HG03159 (cell line): ENCODE measurements around the gene UGDH.
"Not testable (repeated sequence)": the region's sequence is repeated elsewhere in the genome, so short reads cannot be mapped to it uniquely, and the experiment has no call there.

ENCODE experiments used
- ATAC-seq: cut with Tn5 transposase; IDR thresholded peaks from one replicate; pipeline ENCODE4 v1.9.1; 2021; ENCODE audit warnings: mild to moderate bottlenecking, moderate library complexity; ENCODE audit not compliant: unreplicated experiment

UGDH gene

GRCh38 chr4:39497909-39498726, 29.1 kb downstream of the UGDH start:
- ATAC-seq = no peak

GRCh38 chr4:39495446-39496213, 31.6 kb downstream of the UGDH start:
- ATAC-seq = no peak

GRCh38 chr4:39494354-39494753, 32.9 kb downstream of the UGDH start:
- ATAC-seq = no peak

GRCh38 chr4:39490322-39490721, 36.9 kb downstream of the UGDH start:
- ATAC-seq = no peak

- no peak for ATAC-seq
Observed at GRCh38 chr4:39486221-39486804, 40.9 kb downstream of the UGDH start.

- no peak for ATAC-seq
Observed at GRCh38 chr4:39484582-39485272, 42.5 kb downstream of the UGDH start.

GRCh38 chr4:39480902-39481695, 46.1 kb downstream of the UGDH start:
- no peak for ATAC-seq

GRCh38 chr4:39480251-39480650, 47.0 kb downstream of the UGDH start:
- ATAC-seq = no peak

GRCh38 chr4:39476187-39476895, 50.9 kb downstream of the UGDH start:
- ATAC-seq = no peak

GRCh38 chr4:39472396-39472795, 54.8 kb downstream of the UGDH start:
- no peak for ATAC-seq

- no peak for ATAC-seq
Observed at GRCh38 chr4:39470402-39470801, 56.8 kb downstream of the UGDH start.

GRCh38 chr4:39469429-39470077, 57.7 kb downstream of the UGDH start:
- ATAC-seq = peak; percentile 64

- ATAC-seq = no peak
Observed at GRCh38 chr4:39467464-39467863, 59.8 kb downstream of the UGDH start.

GRCh38 chr4:39466747-39467146, 60.5 kb downstream of the UGDH start:
- no peak for ATAC-seq

- ATAC-seq = no peak
Observed at GRCh38 chr4:39464886-39465501, 62.2 kb downstream of the UGDH start.

GRCh38 chr4:39458505-39459300, 68.5 kb downstream of the UGDH start, which contains the start of the genes LIAS and RPL9:
LIAS (plus strand) TSS chr4:39459056; CDS start chr4:39459118, 62 bp downstream.
RPL9 (minus strand) TSS chr4:39458922; CDS start chr4:39458439, 483 bp downstream.
- peak; percentile 83 for ATAC-seq

- not testable (repeated sequence) for ATAC-seq
Observed at GRCh38 chr4:39458161-39458504, 69.1 kb downstream of the UGDH start.
